Measurements from ENCODE around the gene PTPRA.

The PTPRA gene

DNA sequence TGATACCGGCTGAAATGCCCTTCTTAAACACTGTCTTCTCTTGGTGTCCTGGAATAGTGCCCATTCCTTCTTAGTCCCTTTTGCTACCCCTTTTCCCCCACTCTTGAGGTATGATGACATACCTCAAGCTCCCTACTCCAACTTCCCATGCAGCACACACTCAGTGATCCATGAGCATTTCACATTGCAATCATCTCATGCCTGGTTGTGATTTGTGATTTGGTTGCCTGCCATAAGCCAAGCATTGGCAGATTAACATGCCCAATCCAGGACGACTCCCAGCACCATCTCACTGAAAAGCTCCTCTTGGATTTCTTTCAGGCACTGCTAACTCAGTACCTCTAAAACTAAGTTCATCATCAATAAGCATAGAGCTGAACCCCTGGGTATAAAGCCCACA is 14.7 kb upstream of the PTPRA start:
- TF ChIP-seq, protein P1, sequence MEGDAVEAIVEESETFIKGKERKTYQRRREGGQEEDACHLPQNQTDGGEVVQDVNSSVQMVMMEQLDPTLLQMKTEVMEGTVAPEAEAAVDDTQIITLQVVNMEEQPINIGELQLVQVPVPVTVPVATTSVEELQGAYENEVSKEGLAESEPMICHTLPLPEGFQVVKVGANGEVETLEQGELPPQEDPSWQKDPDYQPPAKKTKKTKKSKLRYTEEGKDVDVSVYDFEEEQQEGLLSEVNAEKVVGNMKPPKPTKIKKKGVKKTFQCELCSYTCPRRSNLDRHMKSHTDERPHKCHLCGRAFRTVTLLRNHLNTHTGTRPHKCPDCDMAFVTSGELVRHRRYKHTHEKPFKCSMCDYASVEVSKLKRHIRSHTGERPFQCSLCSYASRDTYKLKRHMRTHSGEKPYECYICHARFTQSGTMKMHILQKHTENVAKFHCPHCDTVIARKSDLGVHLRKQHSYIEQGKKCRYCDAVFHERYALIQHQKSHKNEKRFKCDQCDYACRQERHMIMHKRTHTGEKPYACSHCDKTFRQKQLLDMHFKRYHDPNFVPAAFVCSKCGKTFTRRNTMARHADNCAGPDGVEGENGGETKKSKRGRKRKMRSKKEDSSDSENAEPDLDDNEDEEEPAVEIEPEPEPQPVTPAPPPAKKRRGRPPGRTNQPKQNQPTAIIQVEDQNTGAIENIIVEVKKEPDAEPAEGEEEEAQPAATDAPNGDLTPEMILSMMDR (IDR thresholded peaks at IDR 0.05; ENCODE audit: borderline replicate concordance, insufficient read depth, low read depth, low read length): no peak
- H3K4me3 ChIP-seq (ENCODE audit: low read depth, low read length): no peak overlapping the region

DNA sequence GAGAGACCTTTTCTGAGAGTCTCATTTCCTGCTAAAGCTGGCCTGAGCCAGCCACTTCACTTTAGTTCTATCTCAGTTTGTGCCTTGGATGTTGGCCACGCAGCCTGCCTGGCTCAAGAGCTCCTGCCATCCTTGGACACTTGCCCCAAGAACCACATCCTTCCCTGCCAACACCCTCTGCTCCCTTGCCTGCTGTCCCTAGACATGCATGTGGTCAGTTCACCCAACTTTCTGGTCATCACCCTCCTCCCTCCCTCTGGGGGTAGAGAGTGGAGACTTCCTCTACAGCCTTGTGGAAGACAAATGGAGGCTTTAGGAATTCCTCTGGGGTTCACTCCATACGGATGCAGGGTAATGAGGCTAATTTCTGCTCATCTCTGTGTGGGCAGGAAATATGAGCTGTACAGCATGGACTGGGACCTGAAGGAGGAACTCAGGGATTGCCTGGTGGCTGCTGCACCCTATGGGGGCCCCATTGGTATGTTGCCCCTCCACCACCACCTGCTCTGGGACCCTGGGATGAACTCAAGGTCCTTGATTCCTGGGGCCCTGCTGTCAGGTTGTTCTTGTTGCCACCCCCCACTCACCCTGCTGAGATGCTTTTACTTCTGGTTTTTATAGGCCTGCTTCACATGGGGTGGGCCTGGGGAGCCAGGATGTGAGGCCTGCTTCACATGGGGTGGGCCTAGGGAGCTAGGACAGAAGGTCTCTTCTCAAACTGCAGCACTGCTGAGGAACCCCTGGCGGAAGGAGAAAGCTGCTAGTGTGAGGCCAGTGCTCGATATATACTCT is 13.8 kb upstream of the PTPRA start:
- H3K4me3 ChIP-seq (ENCODE audit: low read depth, low read length): no peak overlapping the region
- TF ChIP-seq, protein P1 (IDR thresholded peaks at IDR 0.05; ENCODE audit: borderline replicate concordance, insufficient read depth, low read depth, low read length): no peak

DNA sequence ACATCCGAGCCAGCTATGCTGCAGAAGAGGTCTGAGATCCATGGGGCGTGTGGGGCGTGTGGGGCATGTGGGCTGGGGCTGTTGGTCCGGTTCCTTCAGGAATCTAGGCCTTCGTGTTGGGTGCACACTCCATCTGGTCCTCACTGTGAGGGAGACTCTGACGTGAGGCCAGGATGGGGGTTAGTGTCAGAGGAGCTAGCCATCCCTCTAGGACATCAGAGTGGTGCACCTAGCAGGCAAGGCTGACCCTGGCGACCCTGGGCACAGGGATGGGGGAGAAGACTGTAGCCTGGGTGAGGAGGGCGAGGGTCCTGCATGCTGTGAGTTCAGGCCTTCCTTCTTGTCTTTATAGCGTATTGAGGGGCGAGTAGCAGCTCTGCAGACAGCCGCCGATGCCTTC is 8.7 kb upstream of the PTPRA start:
- H3K4me3 ChIP-seq (ENCODE audit: low read depth, low read length): no peak overlapping the region
- TF ChIP-seq, protein P1 (IDR thresholded peaks at IDR 0.05; ENCODE audit: borderline replicate concordance, insufficient read depth, low read depth, low read length): no peak

DNA sequence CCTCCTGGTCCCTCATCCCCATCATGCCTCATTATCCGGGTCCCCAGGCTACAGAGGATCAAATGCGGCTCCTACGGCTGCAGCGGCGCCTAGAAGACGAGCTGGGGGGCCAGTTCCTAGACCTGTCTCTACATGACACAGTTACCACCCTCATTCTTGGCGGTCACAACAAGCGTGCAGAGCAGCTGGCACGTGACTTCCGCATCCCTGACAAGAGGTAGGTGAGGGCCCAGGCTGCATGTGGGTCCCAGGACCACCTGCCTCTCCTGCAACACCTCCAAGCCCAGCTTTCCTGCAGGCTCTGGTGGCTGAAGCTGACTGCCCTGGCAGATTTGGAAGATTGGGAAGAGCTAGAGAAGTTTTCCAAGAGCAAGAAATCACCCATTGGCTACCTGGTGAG is 8.2 kb upstream of the PTPRA start:
- TF ChIP-seq, protein P1 (IDR thresholded peaks at IDR 0.05; ENCODE audit: borderline replicate concordance, insufficient read depth, low read depth, low read length): no peak
- H3K4me3 ChIP-seq (ENCODE audit: low read depth, low read length): no peak overlapping the region

DNA sequence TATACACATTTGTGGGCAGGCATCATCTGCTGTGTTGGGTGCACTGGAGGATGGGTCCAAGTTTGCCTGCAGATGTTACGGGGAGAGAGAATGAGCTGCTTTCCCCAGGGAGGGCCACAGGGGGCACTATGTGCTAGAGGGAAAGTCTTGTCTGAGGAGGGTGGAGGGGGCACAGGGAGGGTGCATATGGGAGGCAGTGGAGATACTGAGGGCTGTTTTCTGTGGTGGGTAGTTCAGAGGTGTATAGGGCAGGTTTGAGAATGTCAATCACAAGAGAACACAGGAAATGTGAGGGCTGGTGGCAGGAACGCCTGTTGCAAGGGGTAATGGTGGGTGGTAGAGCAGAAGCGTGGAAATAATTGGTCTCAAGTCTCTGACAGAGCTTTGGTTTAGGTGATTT is 7.7 kb upstream of the PTPRA start:
- TF ChIP-seq, protein P1 (IDR thresholded peaks at IDR 0.05; ENCODE audit: borderline replicate concordance, insufficient read depth, low read depth, low read length): 0 out of 2 replicates have a peak, but pooled peaks have one; percentile 18
- H3K4me3 ChIP-seq (ENCODE audit: low read depth, low read length): no peak overlapping the region

DNA sequence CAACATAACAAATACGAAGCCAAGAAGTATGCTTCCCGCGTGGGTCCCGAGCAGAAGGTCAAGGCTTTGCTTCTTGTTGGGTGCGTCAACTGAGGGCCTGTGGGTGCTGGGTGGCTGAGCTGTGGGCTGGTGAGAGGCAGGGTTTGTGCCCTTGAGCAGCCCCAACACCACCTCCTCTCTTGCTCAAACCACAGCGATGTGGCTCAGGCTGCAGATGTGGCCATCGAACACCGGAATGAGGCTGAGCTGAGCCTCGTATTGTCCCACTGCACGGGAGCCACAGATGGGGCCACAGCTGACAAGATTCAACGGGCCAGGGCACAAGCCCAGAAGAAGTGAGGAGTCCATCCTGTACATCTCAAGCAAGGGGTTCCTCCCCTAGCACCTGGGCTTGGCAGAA is 7.0 kb upstream of the PTPRA start:
- TF ChIP-seq, protein P1 (IDR thresholded peaks at IDR 0.05; ENCODE audit: borderline replicate concordance, insufficient read depth, low read depth, low read length): no peak
- H3K4me3 ChIP-seq (ENCODE audit: low read depth, low read length): no peak overlapping the region

All from GM12875 (cell line).